Mesothelial cell of epicardium (in vitro differentiated cells): Measurements from ENCODE around the gene CTNS. TPM values are rescaled to one million over a fixed set of nuclear protein-coding genes. Genes with fewer than 3 reads are reported as not detected.
"Not testable (repeated sequence)": the region's sequence is repeated elsewhere in the genome, so short reads cannot be mapped to it uniquely, and the experiment has no call there.

ENCODE experiments used
- DNase-seq, 2 experiments: peaks; one replicate each; pipeline ENCODE4 v3.0.0; 2021; ENCODE audit warnings: low spot score in 2 of 2; ENCODE audit not compliant: unreplicated experiment in 2 of 2
- H3K27ac Mint-ChIP-seq: 2 replicates; pipeline ENCODE4 v1.8.0; 2021; ENCODE audit warnings: mixed read lengths
- H3K27me3 Mint-ChIP-seq: 2 replicates; pipeline ENCODE4 v1.8.0; 2021; ENCODE audit warnings: low read depth, mixed read lengths
- H3K36me3 Mint-ChIP-seq: 2 replicates; pipeline ENCODE4 v1.8.0; 2021; ENCODE audit warnings: mixed read lengths
- H3K4me1 Mint-ChIP-seq: 2 replicates; pipeline ENCODE4 v1.8.0; 2021; ENCODE audit warnings: mixed read lengths
- H3K4me3 Mint-ChIP-seq: 2 replicates; pipeline ENCODE4 v1.8.0; 2021; ENCODE audit warnings: mild to moderate bottlenecking, moderate library complexity, mixed read lengths
- H3K9me3 Mint-ChIP-seq: 2 replicates; pipeline ENCODE4 v1.8.0; 2021; ENCODE audit warnings: mixed read lengths
- CTCF ChIP-seq: fragments of 200-600 bp; sonication (generic); IDR thresholded peaks from one replicate; pipeline ENCODE4 v1.5.0; 2021; ENCODE audit warnings: antibody characterized with exemption; ENCODE audit not compliant: unreplicated experiment
- total RNA-seq: library from RNA; stranded (reverse); gene quantifications from 3 replicates; pipeline ENCODE4 v1.2.1, GENCODE V29; 2021

The CTNS gene
- total RNA-seq, 1 donor from 2014 or later: 13.4 TPM

DNA sequence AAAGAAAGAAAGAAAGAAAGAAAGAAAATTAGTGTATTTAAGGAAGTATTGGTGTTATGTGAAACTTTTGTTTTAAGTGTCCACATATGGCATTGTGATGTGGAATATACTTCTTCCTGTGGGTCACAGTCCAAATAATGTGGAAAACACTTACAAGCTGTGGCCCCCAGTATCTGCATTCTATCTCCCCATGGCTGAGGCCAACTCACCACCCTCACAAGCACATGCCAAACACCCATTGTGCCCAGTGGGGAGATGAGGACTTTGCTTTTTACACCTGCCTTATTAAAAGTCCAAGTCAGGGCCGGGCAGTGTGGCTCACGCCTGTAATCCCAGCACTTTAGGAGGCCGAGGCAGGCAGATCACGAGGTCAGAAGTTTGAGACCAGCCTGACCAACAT, 63.4 kb downstream of the CTNS start:
- TF ChIP-seq CTCF: no peak
- H3K4me3 Mint-ChIP-seq: no peak overlapping the region
- H3K9me3 Mint-ChIP-seq: peaks cover 3% of the 10 kb centered on the region
- H3K36me3 Mint-ChIP-seq: peaks cover 4% of the 10 kb centered on the region
- H3K4me1 Mint-ChIP-seq: peaks cover 5% of the 10 kb centered on the region
- peaks cover 46% of the 10 kb centered on the region for H3K27me3 Mint-ChIP-seq
- no peak for DNase-seq
- H3K27ac Mint-ChIP-seq: no peak overlapping the region

GRCh38 chr17:3702041-3702539, 65.5 kb downstream of the CTNS start:
- H3K9me3 Mint-ChIP-seq, H3K4me1 Mint-ChIP-seq, H3K36me3 Mint-ChIP-seq, H3K27ac Mint-ChIP-seq, H3K4me3 Mint-ChIP-seq, DNase-seq: not testable (repeated sequence)
- H3K27me3 Mint-ChIP-seq: peaks cover 25% of the 10 kb centered on the region

- Mint-ChIP-seq H3K36me3 (peaks cover 4% of the 10 kb centered on the region), H3K4me1 (no peaks in the 10 kb centered on the region), H3K9me3 (peaks cover 3% of the 10 kb centered on the region), H3K4me3 (no peak overlapping the region), H3K27ac (no peak overlapping the region), H3K27me3 (peaks cover 6% of the 10 kb centered on the region)
- DNase-seq: no peak
- no peak for TF ChIP-seq CTCF
These were observed 68.6 kb downstream of the CTNS start for GRCh38 chr17:3704931-3705717.

DNA sequence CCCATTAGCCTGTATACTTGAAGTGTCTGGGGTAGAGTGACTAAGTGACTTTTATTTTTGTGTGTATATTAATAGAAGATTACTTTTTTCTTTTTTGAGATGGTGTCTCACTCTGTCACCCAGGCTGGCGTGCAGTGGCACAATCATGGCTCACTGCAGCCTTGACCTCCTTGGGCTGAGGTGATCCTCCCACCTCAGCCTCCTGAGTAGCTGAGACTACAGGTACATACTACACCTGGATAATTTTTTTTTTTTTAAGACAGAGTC, 69.1 kb downstream of the CTNS start:
- H3K36me3 Mint-ChIP-seq, H3K27me3 Mint-ChIP-seq, H3K4me1 Mint-ChIP-seq, H3K4me3 Mint-ChIP-seq, H3K9me3 Mint-ChIP-seq, H3K27ac Mint-ChIP-seq, DNase-seq: not testable (repeated sequence)

- H3K4me1 Mint-ChIP-seq: no peaks in the 10 kb centered on the region
- H3K9me3 Mint-ChIP-seq: no peaks in the 10 kb centered on the region
- TF ChIP-seq CTCF: no peak
- peaks cover 4% of the 10 kb centered on the region for H3K36me3 Mint-ChIP-seq
- H3K27me3 Mint-ChIP-seq: no peaks in the 10 kb centered on the region
- no peak overlapping the region for H3K27ac Mint-ChIP-seq
- no peak overlapping the region for H3K4me3 Mint-ChIP-seq
- no peak for DNase-seq
These were observed 71.8 kb downstream of the CTNS start for GRCh38 chr17:3708366-3708765.

DNA sequence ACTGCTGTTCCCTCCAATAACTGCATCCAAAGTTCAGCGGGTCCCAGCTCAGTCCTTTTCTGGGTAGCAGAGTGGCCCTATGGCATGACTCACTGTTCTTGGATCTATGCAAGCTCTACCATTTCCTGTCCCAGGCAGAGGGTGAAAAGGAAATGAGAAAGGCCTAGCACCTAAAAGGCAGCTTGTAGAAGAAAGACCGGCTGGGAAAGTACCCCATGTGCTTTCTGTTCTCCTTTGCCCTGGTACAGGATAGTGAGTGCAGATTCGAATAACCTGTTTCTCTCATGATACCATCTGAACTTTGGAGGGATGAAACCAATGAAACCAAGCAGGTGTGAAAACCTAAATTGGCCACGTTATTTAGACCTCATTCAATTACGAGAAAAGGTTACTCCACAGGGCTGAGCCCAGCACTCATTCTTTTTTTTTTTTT, 74.4 kb downstream of the CTNS start:
- H3K4me3 Mint-ChIP-seq: no peak overlapping the region
- peaks cover 10% of the 10 kb centered on the region for H3K36me3 Mint-ChIP-seq
- no peak for DNase-seq
- H3K9me3 Mint-ChIP-seq: no peaks in the 10 kb centered on the region
- no peak for TF ChIP-seq CTCF
- no peaks in the 10 kb centered on the region for H3K27me3 Mint-ChIP-seq
- H3K4me1 Mint-ChIP-seq: no peaks in the 10 kb centered on the region
- H3K27ac Mint-ChIP-seq: no peak overlapping the region

Other genes with a start within 250 kb of the CTNS start
- not detected in 3 replicates for gene OR1E1, start 238.3 kb upstream of the CTNS start, total RNA-seq
- not detected in 3 replicates for gene OR3A3, start 225.4 kb upstream of the CTNS start, total RNA-seq
- not detected in 3 replicates for gene OR1E2, start 202.9 kb upstream of the CTNS start, total RNA-seq
- not detected in 3 replicates for gene SPATA22, start 164.9 kb upstream of the CTNS start, total RNA-seq
- 0.07 to 0.16 TPM in 2 of 3 replicates, not detected in the other for gene ASPA, start 160.8 kb upstream of the CTNS start, total RNA-seq
- 3.4 to 4.0 TPM (median 3.6 TPM) in 3 replicates for gene TRPV3, start 78.9 kb upstream of the CTNS start, total RNA-seq
- 9.5 to 14.2 TPM (median 11.6 TPM) in 3 replicates for gene TRPV1, start 27.3 kb upstream of the CTNS start, total RNA-seq
- gene SHPK, start 510 bp upstream of the CTNS start, total RNA-seq: 17.6 to 19.3 TPM (median 18.9 TPM) in 3 replicates
- gene TAX1BP3, start 31.8 kb downstream of the CTNS start, total RNA-seq: 133 to 136 TPM (median 135 TPM) in 3 replicates
- gene EMC6, start 32.1 kb downstream of the CTNS start, total RNA-seq: 33.1 to 36.5 TPM (median 33.6 TPM) in 3 replicates
- gene P2RX5, start 59.4 kb downstream of the CTNS start, total RNA-seq: 0.18 to 0.66 TPM (median 0.24 TPM) in 3 replicates
- 4.2 to 5.2 TPM (median 4.4 TPM) in 3 replicates for gene HASPIN, start 87.1 kb downstream of the CTNS start, total RNA-seq
- gene ITGAE, start 164.4 kb downstream of the CTNS start, total RNA-seq: 19.8 to 20.6 TPM (median 20.4 TPM) in 3 replicates
- 88.8 to 97.0 TPM (median 91.4 TPM) in 3 replicates for gene NCBP3, start 209.5 kb downstream of the CTNS start, total RNA-seq